Colonic mucosa (tissue), 4 donors: Measurements from ENCODE around the gene GALNT18. TPM values are rescaled to one million over a fixed set of nuclear protein-coding genes. Genes with fewer than 3 reads are reported as not detected.

Experiments
- DNase-seq: peaks from one replicate; pipeline ENCODE4 v3.0.0-alpha.2; 2020
- H3K27ac ChIP-seq: fragments of 200-600 bp; one replicate; pipeline ENCODE4 v1.8.0; 2021
- H3K27me3 ChIP-seq: fragments of 200-600 bp; one replicate; pipeline ENCODE4 v1.8.0; 2021
- H3K36me3 ChIP-seq: fragments of 200-600 bp; one replicate; pipeline ENCODE4 v1.8.0; 2021
- H3K4me1 ChIP-seq: fragments of 200-600 bp; one replicate; pipeline ENCODE4 v1.8.0; 2021; ENCODE audit warnings: mild to moderate bottlenecking
- H3K4me3 ChIP-seq: fragments of 200-600 bp; one replicate; pipeline ENCODE4 v1.8.0; 2021
- H3K9ac ChIP-seq, 2 donors: one replicate each; pipeline ENCODE4 v1.7.0; 2013; ENCODE audit warnings: control low read depth in 2 of 2, low read depth in 2 of 2, low read length in 2 of 2
- H3K9me3 ChIP-seq: fragments of 200-600 bp; one replicate; pipeline ENCODE4 v1.8.0; 2021
- CTCF ChIP-seq: fragments of 200-600 bp; IDR thresholded peaks from one replicate; pipeline ENCODE4 v1.8.0; 2022; ENCODE audit warnings: antibody characterized with exemption, mild to moderate bottlenecking
- intact Hi-C: fragments of 100-400 bp; cut with DNase I; formaldehyde crosslinking; loops from one replicate; pipeline ENCODE4 v1.14.1; 2022
- total RNA-seq, 2 donors: library from RNA; stranded (reverse); fragmentation: NEBNext Ultra II Directional in 1 of 2; extraction: Animal tissue kit (Norgen Biotek cat#: 25700) in 1 of 2; gene quantifications; one replicate each; pipeline ENCODE4 v1.2.1, GENCODE V29; 2021
- donor health status: healthy.
- donor health status: DM: no; HTN: no; CAD: no.
- donor health status: DM: no; HTN: no; CAD: no.

GALNT18 gene
- total RNA-seq, 2 donors from 2014 or later = 3.6 to 8.3 TPM

GRCh38 chr11:11626128-11626527 lies 4.3 kb upstream of the GALNT18 start:
- no peak overlapping the region for H3K27ac ChIP-seq
- no peaks in the 10 kb centered on the region for H3K36me3 ChIP-seq
- no peaks in the 10 kb centered on the region for H3K9me3 ChIP-seq
- no peak for TF ChIP-seq CTCF
- H3K4me3 ChIP-seq = no peak overlapping the region
- H3K27me3 ChIP-seq = no peaks in the 10 kb centered on the region
- intact Hi-C loops = no loop called here
- H3K9ac ChIP-seq = no peak overlapping the region
- DNase-seq = no peak
- no peaks in the 10 kb centered on the region for H3K4me1 ChIP-seq

- no peak for TF ChIP-seq CTCF
- intact Hi-C loops = no loop called here
- H3K27me3 ChIP-seq = no peaks in the 10 kb centered on the region
Observed at GRCh38 chr11:11624926-11625325, 3.1 kb upstream of the GALNT18 start.

GRCh38 chr11:11624204-11624603 lies 2.4 kb upstream of the GALNT18 start:
- DNase-seq = no peak
- no peaks in the 10 kb centered on the region for H3K4me1 ChIP-seq
- intact Hi-C loops = no loop called here
- no peak for TF ChIP-seq CTCF
- H3K27ac ChIP-seq = no peak overlapping the region
- H3K36me3 ChIP-seq = no peaks in the 10 kb centered on the region
- H3K9ac ChIP-seq = no peak overlapping the region
- H3K27me3 ChIP-seq = no peaks in the 10 kb centered on the region
- no peak overlapping the region for H3K4me3 ChIP-seq
- H3K9me3 ChIP-seq = no peaks in the 10 kb centered on the region

More at GRCh38 chr11:11624926-11625325, 3.1 kb upstream of the GALNT18 start:
- Histone ChIP-seq H3K36me3 (no peaks in the 10 kb centered on the region), H3K4me1 (no peaks in the 10 kb centered on the region), H3K4me3 (no peak overlapping the region), H3K9me3 (no peaks in the 10 kb centered on the region), H3K27ac (no peak overlapping the region), H3K9ac (no peak overlapping the region)
- DNase-seq = no peak

- H3K9ac ChIP-seq = no peak overlapping the region
- H3K27me3 ChIP-seq = no peaks in the 10 kb centered on the region
- H3K27ac ChIP-seq = no peak overlapping the region
- no peak for TF ChIP-seq CTCF
- no peaks in the 10 kb centered on the region for H3K4me1 ChIP-seq
- no peak for DNase-seq
- intact Hi-C loops = no loop called here
- no peaks in the 10 kb centered on the region for H3K36me3 ChIP-seq
- no peaks in the 10 kb centered on the region for H3K9me3 ChIP-seq
- no peak overlapping the region for H3K4me3 ChIP-seq
Observed at GRCh38 chr11:11622772-11623171, 967 bp upstream of the GALNT18 start.

GRCh38 chr11:11622340-11622706 lies 518 bp upstream of the GALNT18 start:
- no peaks in the 10 kb centered on the region for H3K27me3 ChIP-seq
- DNase-seq = no peak
- no peak overlapping the region for H3K9ac ChIP-seq
- no peaks in the 10 kb centered on the region for H3K9me3 ChIP-seq
- no peak for TF ChIP-seq CTCF
- H3K4me1 ChIP-seq = no peaks in the 10 kb centered on the region
- H3K27ac ChIP-seq = no peak overlapping the region
- H3K4me3 ChIP-seq = no peak overlapping the region
- intact Hi-C loops = no loop called here
- H3K36me3 ChIP-seq = no peaks in the 10 kb centered on the region
